Common myeloid progenitor, CD34-positive (primary cell): ENCODE data around the gene GALNT9.
A peak's percentile ranks its signal among the peaks of the same experiment; 100 is the strongest.

Experiments used
- CTCF ChIA-PET: fragments of 350-600 bp; sonication (Branson Sonifier 250); formaldehyde crosslinking; loops from one replicate; lab custom pipeline; 2021; ENCODE audit warnings: antibody characterized with exemption; lab: Charles Lee
- POLR2A ChIA-PET: fragments of 350-600 bp; sonication (Branson Sonifier 250); formaldehyde crosslinking; loops from one replicate; lab custom pipeline; 2021; ENCODE audit warnings: antibody characterized with exemption; lab: Charles Lee
- DNase-seq, 3 donors: peaks; one replicate each; pipeline versions ENCODE4 v3.0.0 to v3.0.0-alpha.2; 2013
- H3K27ac ChIP-seq, 2 experiments: 1 replicate in 1 of 2; 2 replicates in 1 of 2; pipeline ENCODE4 v1.7.0; 2013; ENCODE audit warnings: inconsistent platforms in 2 of 2, low read length in 2 of 2, mild to moderate bottlenecking in 2 of 2, low read depth in 1 of 2, moderate library complexity in 1 of 2; ENCODE audit not compliant: severe bottlenecking in 2 of 2, insufficient read depth in 1 of 2, poor library complexity in 1 of 2
- H3K27me3 ChIP-seq, 5 experiments: replicated peaks in 2 of 5; 1 replicate in 3 of 5; 2 replicates in 2 of 5; pipeline versions ENCODE4 v1.6.1 to v1.7.0; 2013; ENCODE audit warnings: low read length in 4 of 5, mild to moderate bottlenecking in 2 of 5, moderate library complexity in 2 of 5, inconsistent platforms in 1 of 5; ENCODE audit not compliant: insufficient read depth in 5 of 5, control insufficient read depth in 4 of 5
- H3K36me3 ChIP-seq, 4 experiments: 1 replicate in 2 of 4; 2 replicates in 2 of 4; pipeline versions ENCODE4 v1.6.1 to v1.7.0; 2013; ENCODE audit warnings: low read length in 3 of 4, control low read depth in 1 of 4, mild to moderate bottlenecking in 1 of 4; ENCODE audit not compliant: control insufficient read depth in 4 of 4, insufficient read depth in 4 of 4
- H3K4me1 ChIP-seq, 4 experiments: 1 replicate in 3 of 4; 2 replicates in 1 of 4; pipeline versions ENCODE4 v1.6.1 to v1.7.1; 2013; ENCODE audit warnings: low read length in 3 of 4, mild to moderate bottlenecking in 3 of 4, control low read depth in 1 of 4, inconsistent platforms in 1 of 4, moderate library complexity in 1 of 4; ENCODE audit not compliant: control insufficient read depth in 4 of 4, insufficient read depth in 4 of 4; ENCODE audit errors: control extremely low read depth in 1 of 4
- H3K4me3 ChIP-seq, 7 experiments: 1 replicate in 4 of 7; 2 replicates in 3 of 7; pipeline versions ENCODE4 v1.5.1 to v1.7.0; 2013; ENCODE audit warnings: mild to moderate bottlenecking in 7 of 7, low read length in 6 of 7, moderate library complexity in 6 of 7, inconsistent platforms in 2 of 7, low read depth in 2 of 7, control low read depth in 1 of 7; ENCODE audit not compliant: insufficient read depth in 4 of 7, control insufficient read depth in 1 of 7; ENCODE audit errors: extremely low read depth in 1 of 7
- H3K9me3 ChIP-seq, 5 experiments: 1 replicate in 4 of 5; 2 replicates in 1 of 5; pipeline versions ENCODE4 v1.6.1 to v1.7.1; 2013; ENCODE audit warnings: low read length in 4 of 5, mild to moderate bottlenecking in 2 of 5, inconsistent platforms in 1 of 5, low read depth in 1 of 5, moderate library complexity in 1 of 5; ENCODE audit not compliant: control insufficient read depth in 4 of 5, insufficient read depth in 2 of 5; ENCODE audit errors: control extremely low read depth in 1 of 5
- WGBS: methylation state at CpG from one replicate; pipeline ENCODE4 v1.1.5; 2013; ENCODE audit not compliant: insufficient coverage; 5-methylcytosine and 5-hydroxymethylcytosine counted together

Gene GALNT9

DNA sequence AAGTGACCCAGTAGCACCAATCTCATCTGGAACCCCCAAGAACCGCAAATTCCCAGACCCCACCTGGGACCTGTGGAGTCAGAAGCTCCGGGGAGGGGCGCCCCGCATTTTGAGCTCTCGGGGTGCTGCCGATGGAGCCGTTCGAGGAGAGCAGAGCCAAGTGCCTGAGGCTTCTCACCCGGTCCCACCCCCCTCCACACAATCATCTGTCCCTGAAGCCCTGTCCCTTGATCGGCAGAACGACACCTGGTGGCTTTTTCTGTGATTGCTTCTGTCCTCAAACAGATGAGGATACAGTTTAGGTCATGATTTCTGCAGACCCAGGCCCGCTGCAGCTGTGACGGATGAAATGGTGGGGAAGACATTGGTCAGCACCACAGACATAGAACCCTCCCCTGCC is 110.5 kb downstream of the GALNT9 start:
- ChIA-PET POLR2A (no interaction called here), CTCF (interaction anchor here (0.5 to 1.7 kb wide), 8 partner anchors 11 to 514 kb away, joined by 3 to 8 read pairs (median 4); no protein-coding TSS in a partner anchor)
- DNase-seq = peak; percentile 39 to 70 (median 66)
- Histone ChIP-seq H3K27ac (no peak overlapping the region), H3K9me3 (peaks cover 0 to 4% (median 0%) of the 10 kb centered on the region in 5 experiments), H3K36me3 (no peaks in the 10 kb centered on the region), H3K4me3 (no peak overlapping the region), H3K4me1 (peaks cover 0 to 9% (median 8%) of the 10 kb centered on the region in 4 experiments), H3K27me3 (peaks cover 0 to 46% (median 5%) of the 10 kb centered on the region in 5 experiments)
- WGBS = 43% methylated on average over 11 of the region's 13 CpGs

DNA sequence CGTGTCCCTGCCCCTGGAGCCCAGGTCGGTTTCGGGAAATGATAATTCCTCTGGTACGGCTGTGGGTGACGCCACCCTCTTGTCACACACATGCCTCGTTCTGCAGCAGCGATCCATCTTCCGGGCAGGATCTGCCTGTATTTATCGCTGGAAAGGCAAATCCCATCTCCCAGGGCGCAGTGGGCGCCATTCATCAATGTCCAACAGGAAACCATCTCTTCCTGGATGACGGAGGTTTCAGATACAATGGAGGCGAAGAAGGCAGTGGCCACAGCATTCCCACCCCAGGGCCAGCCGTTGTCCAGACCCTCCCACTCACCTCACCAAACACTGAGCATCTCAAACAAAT is 110.9 kb downstream of the GALNT9 start:
- Histone ChIP-seq H3K36me3 (no peaks in the 10 kb centered on the region), H3K9me3 (peaks cover 0 to 5% (median 0%) of the 10 kb centered on the region in 5 experiments), H3K4me3 (no peak overlapping the region), H3K4me1 (peaks cover 0 to 9% (median 8%) of the 10 kb centered on the region in 4 experiments), H3K27me3 (peaks cover 0 to 50% (median 5%) of the 10 kb centered on the region in 5 experiments), H3K27ac (no peak overlapping the region)
- ChIA-PET CTCF (interaction anchor here (0.5 to 1.7 kb wide), 5 partner anchors 11 to 67 kb away, joined by 3 to 8 read pairs (median 5); no protein-coding TSS in a partner anchor), POLR2A (no interaction called here)
- no peak for DNase-seq
- 56% methylated on average over 13 of the region's 14 CpGs for WGBS

DNA sequence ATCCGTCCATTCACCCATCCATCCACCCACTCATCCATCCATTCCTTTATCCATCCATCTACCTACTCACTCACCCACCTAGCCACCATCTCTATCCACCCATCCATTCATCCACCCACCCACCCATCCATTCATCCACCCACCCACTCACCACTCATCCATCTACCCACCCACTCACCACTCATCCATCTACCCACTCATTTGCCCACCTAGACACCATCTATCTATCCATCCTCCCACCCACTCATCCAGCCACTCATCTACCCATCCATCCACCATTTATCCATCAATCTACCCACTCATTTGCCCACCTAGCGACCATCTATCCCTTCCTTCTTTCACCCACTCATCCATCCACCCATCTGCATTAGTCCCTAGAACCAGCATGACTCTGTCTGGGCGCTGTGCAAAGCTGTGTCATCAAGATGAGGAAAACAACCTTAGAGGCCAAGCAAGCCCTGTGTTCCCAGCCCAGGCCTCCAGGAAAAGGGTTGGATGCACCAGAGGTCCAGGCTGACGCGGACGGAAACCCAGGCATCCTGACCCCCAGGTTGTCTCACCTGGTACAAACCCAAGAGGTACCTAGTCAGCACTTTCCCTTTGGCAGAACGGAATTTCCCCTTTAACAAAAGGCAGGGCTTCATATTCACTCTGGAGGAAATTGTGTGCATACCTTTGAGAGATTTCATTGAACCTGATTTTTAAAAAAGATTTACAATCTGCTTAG is 111.4 kb downstream of the GALNT9 start:
- Histone ChIP-seq H3K27ac (no peak overlapping the region), H3K4me3 (no peak overlapping the region), H3K9me3 (peaks cover 0 to 9% (median 0%) of the 10 kb centered on the region in 5 experiments), H3K4me1 (peaks cover 0 to 8% (median 7%) of the 10 kb centered on the region in 4 experiments), H3K36me3 (no peaks in the 10 kb centered on the region), H3K27me3 (peaks cover 0 to 50% (median 5%) of the 10 kb centered on the region in 5 experiments)
- DNase-seq = no peak
- ChIA-PET POLR2A (no interaction called here), CTCF (no interaction called here)
- 81% methylated on average over 6 of the region's 7 CpGs for WGBS

DNA sequence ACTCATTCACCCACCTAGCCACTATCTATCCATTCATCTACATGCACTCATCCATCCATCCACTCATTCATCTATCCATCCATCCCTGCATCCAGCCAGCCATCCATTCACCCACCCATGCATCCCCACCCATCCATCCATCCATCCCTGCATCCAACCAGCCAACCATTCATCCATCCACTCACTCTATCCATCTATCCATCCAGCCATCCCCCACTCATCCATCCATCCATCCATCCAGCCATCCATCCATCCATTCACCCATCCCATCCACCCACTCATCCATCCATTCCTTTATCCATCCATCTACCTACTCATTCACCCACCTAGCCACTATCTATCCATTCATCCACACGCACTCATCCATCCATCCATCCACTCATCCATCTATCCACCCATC is 112.0 kb downstream of the GALNT9 start:
- peaks cover 0 to 2% (median 1%) of the 10 kb centered on the region in 4 experiments for H3K4me1 ChIP-seq
- WGBS = no CpG with 5 or more reads among the region's 1 CpG
- no peaks in the 10 kb centered on the region for H3K36me3 ChIP-seq
- ChIA-PET CTCF (no interaction called here), POLR2A (no interaction called here)
- H3K4me3 ChIP-seq = no peak overlapping the region
- H3K9me3 ChIP-seq = peaks cover 0 to 9% (median 0%) of the 10 kb centered on the region in 5 experiments
- no peak overlapping the region for H3K27ac ChIP-seq
- H3K27me3 ChIP-seq = peaks cover 0 to 50% (median 5%) of the 10 kb centered on the region in 5 experiments
- DNase-seq = no peak

DNA sequence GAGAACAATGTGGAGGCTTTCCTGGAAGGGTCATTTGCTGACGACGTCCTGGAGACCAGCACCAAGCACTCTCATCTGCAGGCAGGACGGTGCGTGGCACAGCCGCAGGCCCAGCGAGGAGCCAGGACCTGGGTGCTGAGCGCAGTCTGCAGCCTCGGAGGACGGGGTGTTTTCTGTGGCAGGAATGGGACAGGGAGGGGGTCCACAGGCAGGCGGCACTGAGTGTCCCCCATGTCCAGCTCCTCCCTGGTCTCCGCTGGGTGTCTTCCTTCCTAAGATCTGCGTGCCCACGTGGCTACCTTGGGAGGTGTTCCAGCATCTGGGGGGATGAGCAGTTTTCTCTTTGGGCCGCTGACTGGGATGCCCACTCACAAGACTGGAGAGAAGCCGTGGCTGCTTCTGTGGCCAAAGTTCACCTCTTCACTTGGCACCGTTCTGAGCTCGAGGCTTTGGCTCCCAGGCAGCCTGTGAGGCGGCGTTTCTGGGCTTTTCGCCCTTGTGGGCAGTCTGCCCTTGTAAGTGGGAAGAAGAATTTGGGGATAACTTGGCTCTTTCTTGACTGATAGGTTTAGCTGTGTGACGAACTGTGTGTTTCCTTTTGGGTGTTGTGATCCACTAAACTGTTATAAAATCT is 112.9 kb downstream of the GALNT9 start:
- H3K36me3 ChIP-seq = no peaks in the 10 kb centered on the region
- no peaks in the 10 kb centered on the region for H3K4me1 ChIP-seq
- H3K9me3 ChIP-seq = peaks cover 0 to 14% (median 0%) of the 10 kb centered on the region in 5 experiments
- CTCF ChIA-PET = no interaction called here
- POLR2A ChIA-PET = no interaction called here
- 83% methylated on average over 20 of the region's 21 CpGs for WGBS
- no peak for DNase-seq
- peaks cover 0 to 50% (median 5%) of the 10 kb centered on the region in 5 experiments for H3K27me3 ChIP-seq
- H3K4me3 ChIP-seq = no peak overlapping the region
- H3K27ac ChIP-seq = no peak overlapping the region

DNA sequence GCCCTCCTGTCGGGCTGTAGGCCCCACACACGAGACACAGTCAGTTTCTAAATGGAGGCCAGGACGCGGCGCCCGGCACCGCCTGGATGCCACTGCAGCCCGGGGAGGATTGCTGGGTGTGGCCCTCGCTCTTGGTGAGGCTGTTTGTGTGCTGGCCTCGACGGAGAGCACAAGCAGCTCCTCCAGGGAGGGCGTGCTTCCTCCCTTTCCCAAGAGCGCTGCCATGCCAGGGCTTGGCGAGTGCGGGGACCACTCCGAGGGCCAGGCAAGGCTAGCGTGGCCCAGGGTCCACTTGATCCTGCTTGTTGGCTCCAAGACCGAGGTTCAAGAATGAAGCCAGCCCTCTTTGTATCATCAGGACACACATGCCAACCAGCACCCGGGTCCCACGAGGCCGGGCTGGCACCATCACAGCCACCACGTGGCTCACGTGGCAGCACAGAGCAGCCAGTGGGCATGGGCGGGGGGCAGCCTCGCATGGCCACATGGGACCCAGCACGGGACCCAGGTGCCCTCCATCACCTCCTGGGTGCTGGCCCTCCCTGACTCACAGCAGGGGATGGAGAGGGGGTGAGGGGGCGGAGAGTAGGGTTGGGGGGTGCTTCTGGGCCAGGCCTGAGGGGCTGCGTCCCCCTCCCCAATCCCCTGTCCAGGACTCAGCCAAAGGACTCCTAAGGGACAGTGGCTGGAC is 113.9 kb downstream of the GALNT9 start:
- Histone ChIP-seq H3K9me3 (peaks cover 0 to 14% (median 0%) of the 10 kb centered on the region in 5 experiments), H3K36me3 (no peaks in the 10 kb centered on the region), H3K27me3 (peaks cover 0 to 47% (median 5%) of the 10 kb centered on the region in 5 experiments), H3K27ac (no peak overlapping the region), H3K4me3 (no peak overlapping the region), H3K4me1 (no peaks in the 10 kb centered on the region)
- DNase-seq = no peak
- POLR2A ChIA-PET = no interaction called here
- CTCF ChIA-PET = interaction anchor here (0.6 to 0.9 kb wide), 2 partner anchors 12 to 547 kb away, joined by 3 read pairs; no protein-coding TSS in a partner anchor
- WGBS = 88% methylated on average over 22 of the region's 28 CpGs
